GM19240 (cell line): ENCODE results near the gene PLCXD1.
"Not testable (repeated sequence)": the region's sequence is repeated elsewhere in the genome, so short reads cannot be mapped to it uniquely, and the experiment has no call there.

Experiments
- DNase-seq: peaks from one replicate; pipeline ENCODE4 v3.0.0; 2011; ENCODE audit warnings: low spot score; ENCODE audit not compliant: insufficient read length

PLCXD1 gene, protein sequence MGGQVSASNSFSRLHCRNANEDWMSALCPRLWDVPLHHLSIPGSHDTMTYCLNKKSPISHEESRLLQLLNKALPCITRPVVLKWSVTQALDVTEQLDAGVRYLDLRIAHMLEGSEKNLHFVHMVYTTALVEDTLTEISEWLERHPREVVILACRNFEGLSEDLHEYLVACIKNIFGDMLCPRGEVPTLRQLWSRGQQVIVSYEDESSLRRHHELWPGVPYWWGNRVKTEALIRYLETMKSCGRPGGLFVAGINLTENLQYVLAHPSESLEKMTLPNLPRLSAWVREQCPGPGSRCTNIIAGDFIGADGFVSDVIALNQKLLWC

DNA sequence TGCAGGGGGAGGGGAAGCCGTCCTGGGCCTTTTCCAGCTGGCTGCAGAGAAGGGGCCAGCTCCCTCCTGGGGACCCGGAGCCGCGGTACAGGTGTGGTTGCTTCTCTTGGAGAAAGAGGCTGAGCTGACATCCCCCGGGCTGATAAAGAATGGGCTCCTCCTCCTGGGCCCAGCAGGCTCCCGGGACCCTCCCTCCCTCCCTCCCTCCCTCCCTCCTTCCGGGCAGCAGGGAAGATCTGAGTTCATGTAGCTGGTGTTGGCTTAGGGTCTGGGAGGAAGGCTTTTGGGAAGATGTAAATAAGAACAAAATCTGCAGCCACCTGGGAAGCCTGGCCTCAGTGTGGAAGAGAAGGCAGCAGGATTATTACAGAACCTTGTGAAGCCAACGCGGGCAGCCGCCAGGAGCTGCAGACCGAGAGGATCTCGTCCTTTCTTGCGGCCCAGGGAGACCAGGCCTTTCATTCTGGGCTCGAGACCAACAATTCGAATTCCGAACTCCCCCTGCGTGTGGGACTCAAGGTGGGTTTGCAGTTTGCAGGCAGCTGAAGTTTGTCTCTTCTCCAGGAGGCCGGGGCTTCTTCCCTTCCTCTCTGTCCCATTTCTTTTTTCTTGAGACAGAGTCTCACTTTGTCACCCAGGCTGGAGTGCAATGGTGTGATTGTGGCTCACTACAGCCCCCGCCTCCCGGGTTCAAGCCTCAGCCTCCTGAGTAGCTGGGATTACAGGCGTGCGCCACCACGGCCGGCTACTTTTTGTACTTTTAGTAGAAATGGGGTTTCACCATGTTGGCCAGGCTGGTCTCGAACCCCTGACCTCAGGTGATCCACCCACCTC lies at the start of gene PLCXD1:
TSS of gene PLCXD1 (plus strand) at position 216 of the 834 bp plus-strand sequence. CDS start 2,807 bp downstream, outside the sequence.
- DNase-seq, result no peak

DNA sequence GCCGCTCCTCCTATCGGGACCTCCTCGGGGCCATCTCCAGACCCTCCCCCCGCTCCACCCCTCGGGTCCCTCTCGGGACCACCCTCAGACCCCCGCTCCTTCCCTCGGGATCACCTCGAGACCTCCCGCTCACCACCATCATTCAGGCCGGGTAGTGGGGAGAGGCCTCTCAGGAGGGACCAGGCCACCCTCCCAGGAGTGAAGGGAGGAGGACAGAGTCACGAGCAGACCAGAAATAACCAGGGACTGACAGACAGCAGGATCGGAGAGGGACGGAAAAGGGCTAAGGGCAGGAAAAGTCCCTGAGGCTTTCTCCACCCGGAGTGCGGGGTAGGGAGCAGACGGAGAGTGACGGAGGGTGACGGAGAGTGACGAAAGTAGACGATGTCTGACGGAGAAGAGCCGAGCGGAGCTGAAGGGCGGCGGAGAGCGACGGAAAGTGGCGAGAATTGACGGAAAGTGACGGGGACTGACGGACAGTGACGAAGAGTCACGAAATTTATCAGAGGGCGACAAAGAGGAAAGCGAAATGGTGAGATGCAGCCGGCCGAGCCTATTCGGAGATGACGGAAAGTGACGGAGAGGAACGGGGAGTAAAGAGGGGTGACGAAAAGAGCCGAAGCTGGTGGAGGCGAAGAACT lies 49.4 kb upstream of the PLCXD1 start:
- not testable (repeated sequence) for DNase-seq

DNA sequence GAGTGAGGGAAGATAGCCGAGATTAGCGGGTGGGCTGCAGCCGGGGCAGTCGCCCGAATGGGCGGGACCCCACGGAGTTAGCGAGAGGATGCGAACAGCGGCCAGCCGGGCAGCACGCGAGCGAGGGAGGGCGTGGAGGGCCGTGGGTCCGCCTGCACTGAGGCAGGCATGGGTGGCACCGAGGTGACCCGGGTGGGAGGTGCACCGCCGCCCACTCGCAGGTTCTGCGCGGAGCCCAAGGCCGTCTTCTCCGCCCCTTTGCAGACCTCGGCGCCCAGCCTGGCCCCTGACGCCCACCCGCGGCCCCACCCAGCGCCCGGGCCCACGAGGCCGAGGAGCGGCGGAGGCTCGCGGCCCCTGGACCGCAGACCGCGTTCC lies 48.9 kb upstream of the PLCXD1 start:
- DNase-seq, result not testable (repeated sequence)

DNA sequence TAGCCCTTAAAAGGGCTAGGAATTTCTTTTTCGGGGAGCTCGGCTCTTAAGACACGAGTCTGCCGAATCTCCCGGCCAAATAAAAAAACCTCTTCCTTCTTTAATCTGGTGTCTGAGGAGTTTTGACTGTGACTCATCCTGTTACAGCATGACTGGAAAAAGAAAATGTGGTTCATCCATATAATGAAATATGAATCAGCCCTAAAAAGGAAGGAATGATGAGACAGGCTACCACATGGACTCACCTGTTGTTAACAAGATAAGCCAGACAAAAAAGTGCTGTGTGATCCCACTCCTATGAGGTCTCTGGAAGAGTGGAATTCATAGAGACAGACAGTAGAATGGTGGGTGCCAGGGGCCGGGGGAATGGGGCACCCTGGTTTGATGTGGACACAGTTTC lies 45.0 kb upstream of the PLCXD1 start:
- DNase-seq, result not testable (repeated sequence)

DNA sequence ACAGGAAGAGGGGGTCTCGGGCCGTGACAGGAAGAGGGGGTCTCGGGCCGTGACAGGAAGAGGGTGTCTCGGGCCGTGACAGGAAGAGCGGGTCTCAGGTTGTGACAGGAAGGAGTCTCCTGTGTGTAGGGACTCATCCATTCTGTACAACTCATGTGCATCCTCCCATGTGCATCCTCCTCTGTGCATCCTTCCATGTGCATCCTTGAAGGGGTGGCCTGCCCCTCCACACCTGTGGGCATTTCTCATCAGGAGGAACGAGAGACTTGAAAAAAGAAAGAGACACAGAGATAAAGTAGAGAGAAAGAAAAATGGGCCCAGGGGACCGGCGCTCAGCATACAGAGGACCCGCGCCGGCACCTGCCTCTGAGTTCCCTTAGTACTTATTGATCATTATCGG lies 30.2 kb upstream of the PLCXD1 start:
- DNase-seq, result no peak

DNA sequence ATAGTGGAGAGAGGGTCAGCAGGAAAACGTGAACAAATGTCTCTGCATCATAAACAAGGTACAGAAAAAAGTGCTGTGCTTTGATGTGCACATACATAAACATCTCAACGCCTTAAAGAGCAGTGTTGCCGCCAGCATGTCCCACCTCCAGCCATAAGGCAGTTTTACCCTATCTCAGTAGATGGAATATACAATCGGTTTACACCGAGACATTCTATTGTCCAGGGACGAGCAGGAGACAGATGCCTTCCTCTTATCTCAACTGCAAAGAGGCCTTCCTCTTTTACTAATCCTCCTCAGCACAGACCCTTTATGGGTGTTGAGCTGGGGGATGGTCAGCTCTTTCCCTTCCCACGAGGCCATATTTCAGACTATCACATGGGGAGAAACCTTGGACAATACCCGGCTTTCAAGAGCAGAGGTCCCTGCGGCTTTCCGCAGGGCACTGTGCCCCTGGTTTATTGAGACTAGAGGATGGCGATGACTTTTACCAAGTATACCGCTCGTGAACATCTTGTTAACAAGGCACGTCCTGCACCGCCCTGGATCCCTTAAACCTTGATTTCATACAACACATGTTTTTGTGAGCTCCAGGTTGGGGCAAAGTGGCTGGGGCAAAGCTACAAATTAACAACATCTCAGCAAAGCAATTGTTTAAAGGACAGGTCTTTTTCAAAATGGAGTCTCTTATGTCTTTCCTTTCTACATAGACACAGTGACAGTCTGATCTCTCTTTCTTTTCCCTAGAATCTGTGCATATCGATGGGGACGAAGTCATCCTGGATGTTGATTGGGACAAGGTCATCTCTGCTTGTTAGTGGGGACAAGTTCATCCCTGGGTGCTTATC lies 29.6 kb upstream of the PLCXD1 start:
- not testable (repeated sequence) for DNase-seq

DNA sequence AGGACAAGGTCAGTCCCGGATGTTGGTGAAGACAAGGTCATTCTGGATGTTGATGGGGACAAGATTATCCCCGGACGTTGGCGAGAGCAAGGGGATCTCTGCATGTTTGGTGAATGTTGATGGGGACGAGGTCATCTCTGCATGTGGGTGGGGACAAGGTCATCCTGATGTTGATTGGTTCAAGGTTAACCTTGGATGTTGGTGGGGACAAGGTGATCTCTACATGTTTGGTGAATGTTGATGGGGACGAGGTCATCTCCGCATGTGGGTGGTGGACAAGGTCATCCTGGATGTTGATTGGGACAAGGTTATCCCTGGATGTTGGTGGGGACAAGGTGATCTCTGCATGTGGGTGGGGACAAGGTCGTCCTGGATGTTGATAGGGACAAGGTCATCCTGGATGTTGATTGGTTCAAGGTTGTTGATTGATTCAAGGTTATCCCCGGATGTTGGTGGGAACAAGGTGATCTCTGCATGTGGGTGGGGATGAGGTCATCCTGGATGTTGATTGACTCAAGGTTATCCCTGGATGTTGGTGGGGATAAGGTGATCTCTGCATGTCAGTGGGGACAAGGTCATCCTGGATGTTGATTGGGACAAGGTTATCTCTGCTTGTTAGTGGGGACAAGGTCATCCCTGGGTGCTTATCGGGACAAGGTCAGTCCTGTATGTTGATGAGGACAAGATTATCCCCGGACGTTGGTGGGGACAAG lies 28.8 kb upstream of the PLCXD1 start:
- no peak for DNase-seq

DNA sequence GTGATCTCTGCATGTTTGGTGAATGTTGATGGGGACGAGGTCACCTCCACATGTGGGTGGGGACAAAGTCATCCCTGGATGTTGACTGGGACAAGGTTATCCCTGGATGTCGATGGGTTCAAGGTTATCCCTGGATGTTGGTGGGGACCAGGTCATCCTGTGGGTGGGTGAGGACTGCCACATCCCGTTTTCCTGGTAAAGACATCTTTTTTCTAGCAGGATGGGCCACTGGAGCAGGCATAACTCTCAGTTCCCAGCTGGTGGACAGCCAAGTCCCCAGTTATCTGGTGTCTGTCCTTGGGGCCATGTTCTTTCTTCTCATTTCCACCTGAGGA lies 28.3 kb upstream of the PLCXD1 start:
- no peak for DNase-seq

DNA sequence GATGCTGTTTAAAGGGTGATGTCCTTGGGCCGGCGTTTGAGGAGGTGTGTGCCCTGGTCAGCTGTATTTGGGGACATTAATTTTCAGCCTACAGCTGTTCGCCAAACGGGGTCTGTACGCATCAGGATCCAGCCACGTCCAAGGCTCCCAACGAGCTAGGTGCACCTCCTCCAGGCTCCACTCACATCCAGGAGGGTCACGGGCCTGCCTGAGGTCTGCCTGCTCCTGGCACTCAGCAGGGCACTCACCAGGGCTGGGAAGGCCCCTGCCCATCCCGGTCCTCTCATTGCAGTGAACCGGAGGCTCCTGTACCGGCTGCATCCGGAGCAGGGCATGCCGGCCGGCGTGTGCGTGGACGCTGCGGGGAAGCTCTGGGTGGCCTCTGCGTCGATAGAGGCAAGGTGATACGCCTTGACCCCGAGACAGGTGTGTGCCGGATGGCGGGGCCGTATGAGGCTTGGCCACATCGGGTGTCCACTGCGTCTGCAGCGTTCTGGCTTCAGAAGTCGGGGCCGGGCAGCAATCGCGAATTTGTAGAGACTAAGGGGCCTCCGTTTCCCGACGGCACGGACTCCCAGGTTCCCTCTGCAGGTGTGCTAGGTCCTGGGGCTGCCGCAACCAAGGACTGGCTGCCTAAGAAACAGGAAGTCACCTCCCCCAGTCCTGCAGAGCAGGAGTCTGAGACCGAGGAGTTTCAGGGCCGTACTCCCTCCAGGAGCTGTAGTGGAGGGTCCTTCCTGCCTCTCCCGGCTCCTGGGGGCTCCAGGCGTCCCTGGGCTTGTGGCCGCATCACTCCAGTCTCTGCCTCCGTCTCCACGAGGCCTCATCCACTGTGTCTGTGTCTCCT lies 27.5 kb upstream of the PLCXD1 start:
- DNase-seq, result no peak

DNA sequence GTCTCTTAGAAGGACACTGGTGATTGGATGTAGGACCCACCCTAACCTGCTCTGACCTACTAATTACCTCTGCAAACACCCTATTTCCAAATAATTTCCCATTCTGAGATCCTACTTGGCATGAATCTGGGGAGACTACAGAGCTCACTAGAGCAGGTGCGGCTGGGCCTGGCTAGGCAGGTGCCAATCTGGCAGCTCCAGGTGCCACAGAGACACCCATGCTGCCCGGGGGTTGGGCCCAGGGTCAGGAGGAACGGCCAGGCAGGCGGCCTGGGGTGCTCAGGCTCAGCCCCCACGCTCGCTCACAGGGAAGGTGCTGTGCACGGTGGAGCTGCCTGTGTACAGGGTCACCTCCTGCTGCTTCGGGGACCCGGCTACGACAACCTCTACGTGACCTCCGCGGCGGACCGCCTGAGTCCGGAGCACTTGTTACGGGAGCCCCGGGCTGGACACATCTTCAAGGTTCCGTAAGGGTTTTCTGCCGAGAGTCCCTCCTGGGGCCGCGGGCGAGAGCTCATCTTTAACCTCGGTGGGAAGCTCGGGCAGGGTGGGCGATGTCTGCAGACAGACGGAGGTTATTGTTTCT lies 26.5 kb upstream of the PLCXD1 start:
- DNase-seq, result no peak

DNA sequence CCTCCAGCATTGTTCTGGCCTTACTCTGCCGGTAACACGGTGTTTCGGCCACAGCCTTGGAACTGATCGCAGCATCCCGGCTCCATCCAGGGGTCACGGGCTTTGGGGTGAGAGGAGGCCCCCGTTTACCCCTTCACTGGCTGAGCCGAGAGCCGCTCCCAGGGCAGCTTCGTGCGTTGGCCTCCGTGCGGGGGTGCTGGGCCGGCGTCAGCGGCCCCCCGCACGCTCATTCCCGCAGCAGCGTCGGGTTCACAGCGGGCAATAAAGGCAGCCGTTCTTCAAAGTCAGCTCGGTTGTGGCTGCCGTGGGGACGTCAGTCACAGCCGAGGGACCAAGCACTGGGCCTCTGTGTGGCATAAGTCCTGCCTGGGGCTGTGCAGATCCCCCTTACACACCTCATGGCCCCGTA lies 25.3 kb upstream of the PLCXD1 start:
- no peak for DNase-seq

DNA sequence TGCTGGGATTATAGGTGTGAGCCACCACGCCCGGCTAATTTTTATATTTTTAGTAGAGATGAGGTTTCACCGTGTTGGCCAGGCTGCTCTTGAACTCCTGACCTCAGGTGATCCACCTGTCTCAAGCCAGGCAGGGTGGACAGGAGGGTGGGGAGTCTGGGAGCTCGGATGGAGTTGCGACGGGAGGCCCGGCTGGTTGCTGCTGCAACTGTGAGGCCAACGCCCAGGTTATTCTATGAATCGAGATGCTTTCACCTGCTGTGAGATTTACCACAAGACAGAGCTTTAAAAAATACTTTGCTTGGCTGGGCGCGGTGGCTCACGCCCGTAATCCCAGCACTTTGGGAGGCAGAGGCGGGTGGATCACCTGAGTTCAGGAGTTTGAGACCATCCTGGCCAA lies 24.1 kb upstream of the PLCXD1 start:
- DNase-seq, result not testable (repeated sequence)

DNA sequence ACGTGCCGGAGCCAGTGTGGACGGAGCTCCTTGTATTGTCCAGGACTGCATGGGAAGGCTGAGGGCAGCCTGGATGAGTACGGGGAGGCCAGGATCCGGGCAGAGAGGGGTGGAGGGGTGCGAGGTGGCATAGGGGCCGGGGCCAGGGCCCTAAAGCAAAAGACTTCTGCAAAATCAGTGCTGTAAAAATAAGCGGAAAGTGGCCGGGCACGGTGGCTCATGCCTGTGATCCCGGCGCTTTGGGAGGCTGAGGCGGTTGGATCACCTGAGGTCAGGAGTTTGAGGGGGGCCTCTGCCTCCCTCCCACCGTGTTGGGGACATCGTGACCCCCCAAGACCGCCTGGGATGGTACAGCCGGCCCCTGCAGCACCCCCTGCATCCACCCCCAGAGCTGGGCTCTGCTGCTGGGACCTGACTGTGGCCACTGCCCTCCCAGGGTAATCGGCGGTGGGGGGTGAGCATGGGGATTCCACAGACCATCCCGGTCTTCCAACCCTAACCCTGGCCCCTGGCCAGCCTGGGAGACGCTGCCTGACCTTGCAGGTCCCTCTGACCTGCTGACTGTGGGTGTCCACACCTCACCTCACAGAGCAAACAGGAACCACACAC lies 23.4 kb upstream of the PLCXD1 start:
- DNase-seq, result no peak

DNA sequence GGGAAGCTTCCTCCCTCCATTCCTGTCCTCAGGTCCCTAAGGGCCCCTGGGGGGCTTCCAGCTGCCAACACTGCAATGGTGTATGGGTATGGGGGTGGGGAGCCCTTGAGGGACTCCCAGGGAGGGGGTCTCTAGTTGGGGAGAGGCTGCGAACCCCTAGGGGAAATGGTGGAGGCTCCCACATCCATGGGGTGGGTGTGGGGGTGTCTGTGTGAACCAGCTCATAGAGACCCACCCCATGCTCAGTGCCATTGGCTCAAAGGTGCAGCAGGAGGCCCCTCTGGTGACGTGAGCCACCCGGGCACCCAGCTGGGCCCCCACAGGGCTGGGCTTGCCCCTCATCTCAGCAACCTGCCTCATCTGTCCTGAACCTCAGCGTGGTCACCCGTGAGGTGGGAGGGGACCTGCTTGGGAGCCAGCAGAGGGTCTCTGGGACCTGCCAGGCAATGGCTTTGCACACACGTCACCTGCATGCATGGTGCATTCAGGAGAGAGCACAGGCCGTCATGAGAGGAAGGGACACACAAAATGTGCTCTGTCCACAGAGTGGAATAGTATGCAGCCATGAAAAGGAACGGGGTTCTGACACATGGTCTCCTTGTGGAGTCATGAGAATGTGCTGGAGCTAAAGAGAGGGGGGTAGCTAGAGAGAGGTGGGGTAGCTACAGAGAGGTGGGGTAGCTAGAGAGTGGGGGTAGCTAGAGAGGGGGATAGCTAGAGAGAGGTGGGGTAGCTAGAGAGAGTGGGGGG lies 22.7 kb upstream of the PLCXD1 start:
- no peak for DNase-seq

DNA sequence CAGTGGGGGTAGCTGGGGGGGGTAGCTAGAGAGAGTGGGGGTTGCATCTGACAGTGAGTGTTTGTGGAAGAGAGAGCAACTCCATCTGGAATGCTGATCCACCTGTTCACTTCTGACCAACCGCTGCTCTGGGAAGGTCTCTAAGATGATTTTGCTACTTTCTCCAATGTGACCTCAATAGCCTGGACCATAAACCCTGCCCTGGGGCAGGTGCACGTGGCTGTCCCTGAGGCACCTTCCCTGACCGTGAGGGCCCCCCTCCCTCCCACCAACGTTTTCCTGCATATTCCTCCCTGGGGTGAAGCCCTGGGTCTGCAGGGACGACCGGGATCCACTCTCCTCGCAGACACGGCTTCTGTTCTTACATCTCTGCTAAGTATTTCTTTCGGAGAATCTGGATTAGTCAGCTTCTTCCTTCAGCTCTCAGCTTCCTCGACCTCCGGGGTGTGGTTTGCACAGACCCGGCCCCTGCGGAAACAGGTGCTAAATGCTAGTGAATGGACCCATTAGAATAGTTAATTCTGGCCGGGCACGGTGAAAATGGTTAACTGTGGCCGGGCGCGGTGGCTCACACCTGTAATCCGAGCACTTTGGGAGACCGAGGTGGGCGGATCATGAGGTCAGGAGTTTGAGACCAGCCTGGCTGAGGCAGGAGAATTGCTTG lies 21.4 kb upstream of the PLCXD1 start:
- no peak for DNase-seq

DNA sequence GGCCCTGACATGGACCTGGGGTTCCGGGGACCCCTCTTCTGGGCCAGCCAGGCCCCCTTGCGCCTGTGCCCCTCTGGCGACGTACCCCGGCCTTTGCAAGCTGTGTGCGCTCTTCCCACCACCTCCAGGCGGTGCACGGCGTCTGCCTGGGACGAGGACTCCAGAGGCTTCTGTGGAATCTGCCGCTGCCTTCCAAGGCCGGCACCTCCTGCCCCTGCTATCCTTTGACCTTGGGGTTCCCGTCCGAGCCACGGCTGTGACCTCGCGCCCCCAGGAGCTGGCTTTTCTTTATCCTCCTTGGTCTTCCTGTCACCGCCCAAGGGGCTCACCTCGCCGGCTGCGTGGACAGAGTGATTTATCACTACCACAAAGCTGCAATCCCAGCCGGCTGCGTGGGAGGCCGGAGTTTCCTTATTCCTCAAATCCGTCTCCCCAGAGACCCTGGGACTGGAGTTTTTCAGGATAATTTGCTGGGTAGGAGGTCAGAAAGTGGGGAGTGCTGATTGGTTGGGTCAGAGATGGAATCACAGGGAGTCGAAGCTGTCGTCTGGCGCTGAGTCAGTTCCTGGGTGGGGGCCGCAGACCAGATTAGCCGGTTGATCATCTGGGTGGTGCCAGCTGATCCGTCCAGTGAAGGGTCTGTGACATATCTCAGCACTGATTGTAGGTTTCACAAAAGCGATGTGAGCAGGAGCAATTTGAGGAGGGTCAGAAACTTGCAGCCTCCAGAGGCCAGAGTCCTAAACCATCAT lies 19.8 kb upstream of the PLCXD1 start:
- no peak for DNase-seq

DNA sequence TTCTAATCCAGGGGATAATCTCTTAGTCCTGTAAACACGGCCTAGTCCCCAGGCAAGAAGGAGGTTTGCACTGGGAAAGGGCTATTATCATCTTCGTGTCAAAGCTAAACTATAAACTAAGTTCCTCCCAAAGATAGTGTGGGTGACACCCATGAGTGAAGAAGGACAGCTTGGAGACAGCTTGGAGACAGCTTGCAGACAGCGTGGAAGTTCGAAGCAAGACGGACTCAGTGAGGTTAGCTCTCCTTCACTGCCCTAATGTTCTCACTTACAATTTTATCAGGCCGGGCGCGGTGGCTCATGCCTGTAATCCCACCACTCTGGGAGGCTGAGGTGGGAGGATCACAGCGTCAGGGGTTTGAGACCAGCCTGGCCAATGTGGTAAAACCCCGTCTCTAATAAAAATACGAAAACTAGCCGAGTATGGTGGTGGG lies 19.2 kb upstream of the PLCXD1 start:
- no peak for DNase-seq
